HG03095 (cell line): ENCODE measurements around the gene UBAP1L.
"Not testable (repeated sequence)": the region's sequence is repeated elsewhere in the genome, so short reads cannot be mapped to it uniquely, and the experiment has no call there.

ENCODE experiments used
- ATAC-seq: cut with Tn5 transposase; IDR thresholded peaks from one replicate; pipeline ENCODE4 v1.9.1; 2021; ENCODE audit warnings: moderate library complexity; ENCODE audit not compliant: unreplicated experiment

Gene UBAP1L

GRCh38 chr15:65085207-65085753 lies 29.7 kb downstream of the UBAP1L start:
- ATAC-seq, result no peak

- no peak for ATAC-seq
Measured at GRCh38 chr15:65084500-65085206, 30.3 kb downstream of the UBAP1L start.

- no peak for ATAC-seq
Measured at GRCh38 chr15:65083262-65083701, 31.7 kb downstream of the UBAP1L start.

- ATAC-seq, result no peak
Measured at GRCh38 chr15:65082303-65082953, 32.6 kb downstream of the UBAP1L start.

GRCh38 chr15:65081758-65082157 lies 33.2 kb downstream of the UBAP1L start:
- no peak for ATAC-seq

- ATAC-seq, result no peak
Measured at GRCh38 chr15:65081270-65081669, 33.7 kb downstream of the UBAP1L start.

- ATAC-seq, result no peak
Measured at GRCh38 chr15:65079580-65079979, 35.4 kb downstream of the UBAP1L start.

GRCh38 chr15:65077981-65078352 lies 37.0 kb downstream of the UBAP1L start:
- no peak for ATAC-seq

GRCh38 chr15:65077291-65077980 lies 37.6 kb downstream of the UBAP1L start:
- ATAC-seq, result no peak

- no peak for ATAC-seq
Measured at GRCh38 chr15:65076486-65077290, 38.3 kb downstream of the UBAP1L start, which contains the start of gene KBTBD13. Gene KBTBD13, plus strand, starts transcription at chr15:65076746. Its CDS starts 70 bp downstream, at chr15:65076816.

- not testable (repeated sequence) for ATAC-seq
Measured at GRCh38 chr15:65075607-65076395, 39.2 kb downstream of the UBAP1L start.

- not testable (repeated sequence) for ATAC-seq
Measured at GRCh38 chr15:65074946-65075345, 40.1 kb downstream of the UBAP1L start.

GRCh38 chr15:65072617-65073016 lies 42.4 kb downstream of the UBAP1L start:
- no peak for ATAC-seq

GRCh38 chr15:65072027-65072426 lies 43.0 kb downstream of the UBAP1L start:
- ATAC-seq, result no peak

- no peak for ATAC-seq
Measured at GRCh38 chr15:65071381-65071811, 43.6 kb downstream of the UBAP1L start.

- ATAC-seq, result no peak
Measured at GRCh38 chr15:65069779-65070546, 45.0 kb downstream of the UBAP1L start.

GRCh38 chr15:65069179-65069578 lies 45.8 kb downstream of the UBAP1L start:
- no peak for ATAC-seq

- ATAC-seq, result no peak
Measured at GRCh38 chr15:65068403-65068788, 46.6 kb downstream of the UBAP1L start.
